HEK293 (cell line): ENCODE results near the gene BATF2.

Source experiments
- CTCF ChIP-seq: fragments of 450-650 bp; formaldehyde crosslinking; IDR thresholded peaks from 2 replicates; pipeline ENCODE4 v1.5.1; 2016; ENCODE audit warnings: missing biosample characterization, missing genetic modification characterization
- GLIS1 ChIP-seq: fragments of 450-650 bp; formaldehyde crosslinking; IDR thresholded peaks from 2 replicates; pipeline ENCODE4 v1.5.1; 2016; ENCODE audit warnings: missing biosample characterization, missing genetic modification characterization
- REST ChIP-seq: fragments of 450-650 bp; formaldehyde crosslinking; IDR thresholded peaks from 2 replicates; pipeline ENCODE4 v1.5.1; 2016; ENCODE audit warnings: missing biosample characterization, missing genetic modification characterization
- ZBTB21 ChIP-seq: fragments of 450-650 bp; formaldehyde crosslinking; IDR thresholded peaks from 2 replicates; pipeline ENCODE4 v1.5.1; 2017; ENCODE audit warnings: missing biosample characterization, missing genetic modification characterization
- ZBTB26 ChIP-seq: fragments of 450-650 bp; formaldehyde crosslinking; optimal IDR thresholded peaks from 2 replicates; pipeline ENCODE3; 2016; ENCODE audit warnings: missing biosample characterization, mild to moderate bottlenecking, missing genetic modification characterization
- ZBTB49 ChIP-seq: fragments of 450-650 bp; formaldehyde crosslinking; IDR thresholded peaks from 2 replicates; pipeline ENCODE4 v1.5.1; 2016; ENCODE audit warnings: missing biosample characterization, missing genetic modification characterization, low read depth
- ZFP37 ChIP-seq: fragments of 450-650 bp; formaldehyde crosslinking; IDR thresholded peaks from 2 replicates; pipeline ENCODE4 v1.5.1; 2016; ENCODE audit warnings: missing biosample characterization, missing genetic modification characterization
- ZNF10 ChIP-seq: fragments of 450-650 bp; formaldehyde crosslinking; IDR thresholded peaks from 2 replicates; pipeline ENCODE4 v1.5.1; 2017; ENCODE audit warnings: missing biosample characterization, missing genetic modification characterization
- ZNF184 ChIP-seq: fragments of 450-650 bp; IDR thresholded peaks from 2 replicates; pipeline ENCODE4 v1.5.1; 2018; ENCODE audit warnings: missing biosample characterization, mild to moderate bottlenecking, missing genetic modification characterization
- ZNF24 ChIP-seq: fragments of 450-650 bp; formaldehyde crosslinking; IDR thresholded peaks from 2 replicates; pipeline ENCODE4 v1.5.1; 2016; ENCODE audit warnings: missing biosample characterization, missing genetic modification characterization
- ZNF311 ChIP-seq: fragments of 450-650 bp; formaldehyde crosslinking; IDR thresholded peaks from 2 replicates; pipeline ENCODE4 v1.5.1; 2017; ENCODE audit warnings: missing biosample characterization, missing genetic modification characterization, borderline replicate concordance
- ZNF558 ChIP-seq: fragments of 450-650 bp; formaldehyde crosslinking; IDR thresholded peaks from 2 replicates; pipeline ENCODE4 v1.5.1; 2016; ENCODE audit warnings: missing biosample characterization, missing genetic modification characterization
- ZNF843 ChIP-seq: fragments of 450-650 bp; formaldehyde crosslinking; IDR thresholded peaks from 2 replicates; pipeline ENCODE4 v1.5.1; 2016; ENCODE audit warnings: missing biosample characterization, missing genetic modification characterization

- TF ChIP-seq CTCF = no peak
- no peak for TF ChIP-seq ZNF558 (tag by site-specific recombination)
- TF ChIP-seq ZBTB26 = no peak
- no peak for TF ChIP-seq ZNF843 (tag by site-specific recombination)
- no peak for TF ChIP-seq ZNF184 (tag by site-specific recombination)
- no peak for TF ChIP-seq ZBTB49
- TF ChIP-seq ZNF10 (tag by site-specific recombination) = no peak
- no peak for TF ChIP-seq ZFP37 (tag by site-specific recombination)
- no peak for TF ChIP-seq REST
- TF ChIP-seq ZNF311 (tag by site-specific recombination) = no peak
- no peak for TF ChIP-seq ZNF24 (tag by site-specific recombination)
- no peak for TF ChIP-seq ZBTB21 (tag by site-specific recombination)
- peak; percentile 23; the same call in 1 of the 2 replicates for TF ChIP-seq GLIS1 (tag by site-specific recombination)
Measured at GRCh38 chr11:64998690-64999431, 2.1 kb upstream of the BATF2 start.
